GM12874 (cell line): ENCODE measurements around the gene CBLN4.

ENCODE experiments used
- TF ChIP-seq, protein P1 (sequence below): IDR thresholded peaks from 2 replicates; pipeline ENCODE4 v1.5.1; 2011; ENCODE audit warnings: low read depth, mild to moderate bottlenecking, control low read depth, low read length, moderate library complexity; ENCODE audit not compliant: insufficient read depth

The CBLN4 gene

DNA sequence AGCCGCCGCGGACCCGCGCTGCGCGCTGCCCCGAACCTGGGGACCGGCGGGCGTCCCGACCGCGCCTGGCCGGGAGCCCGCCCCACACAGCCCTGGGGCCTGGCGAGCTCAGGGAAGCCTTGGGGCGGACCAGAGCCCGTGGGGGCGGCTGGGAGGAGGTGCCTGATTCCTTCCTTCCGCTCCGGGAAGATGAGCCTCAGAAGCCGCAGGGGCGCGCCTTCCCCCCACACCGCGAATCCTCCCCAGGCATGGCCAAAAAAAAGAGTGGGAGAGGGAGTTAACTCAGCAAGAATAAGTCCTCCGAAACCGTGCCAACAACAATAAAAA, at the start of gene CBLN4:
TSS of gene CBLN4 (minus strand) at position 131 of the 327 bp plus-strand sequence. CDS start 1,348 bp downstream, outside the sequence.
- TF ChIP-seq, protein P1, sequence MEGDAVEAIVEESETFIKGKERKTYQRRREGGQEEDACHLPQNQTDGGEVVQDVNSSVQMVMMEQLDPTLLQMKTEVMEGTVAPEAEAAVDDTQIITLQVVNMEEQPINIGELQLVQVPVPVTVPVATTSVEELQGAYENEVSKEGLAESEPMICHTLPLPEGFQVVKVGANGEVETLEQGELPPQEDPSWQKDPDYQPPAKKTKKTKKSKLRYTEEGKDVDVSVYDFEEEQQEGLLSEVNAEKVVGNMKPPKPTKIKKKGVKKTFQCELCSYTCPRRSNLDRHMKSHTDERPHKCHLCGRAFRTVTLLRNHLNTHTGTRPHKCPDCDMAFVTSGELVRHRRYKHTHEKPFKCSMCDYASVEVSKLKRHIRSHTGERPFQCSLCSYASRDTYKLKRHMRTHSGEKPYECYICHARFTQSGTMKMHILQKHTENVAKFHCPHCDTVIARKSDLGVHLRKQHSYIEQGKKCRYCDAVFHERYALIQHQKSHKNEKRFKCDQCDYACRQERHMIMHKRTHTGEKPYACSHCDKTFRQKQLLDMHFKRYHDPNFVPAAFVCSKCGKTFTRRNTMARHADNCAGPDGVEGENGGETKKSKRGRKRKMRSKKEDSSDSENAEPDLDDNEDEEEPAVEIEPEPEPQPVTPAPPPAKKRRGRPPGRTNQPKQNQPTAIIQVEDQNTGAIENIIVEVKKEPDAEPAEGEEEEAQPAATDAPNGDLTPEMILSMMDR: no peak

DNA sequence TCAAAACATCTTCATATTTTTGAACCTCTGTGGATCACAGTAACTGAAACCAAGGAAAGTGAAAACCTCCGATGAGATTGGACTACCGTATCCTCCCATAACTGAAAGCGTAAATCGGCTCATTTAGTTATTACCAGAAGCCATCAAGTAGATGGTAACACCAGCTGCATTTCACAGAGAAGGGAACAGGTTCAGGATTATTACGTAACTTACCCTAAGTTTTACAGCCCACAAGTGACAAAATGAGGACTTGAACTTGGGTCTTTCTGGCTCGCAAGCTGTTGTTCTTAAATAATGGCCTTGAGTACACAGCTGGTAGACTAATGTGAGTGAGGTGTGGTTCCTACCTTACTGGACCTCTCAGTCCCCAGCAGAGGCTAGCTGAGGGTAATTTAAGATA, 37.9 kb upstream of the CBLN4 start:
- TF ChIP-seq, protein P1: no peak

DNA sequence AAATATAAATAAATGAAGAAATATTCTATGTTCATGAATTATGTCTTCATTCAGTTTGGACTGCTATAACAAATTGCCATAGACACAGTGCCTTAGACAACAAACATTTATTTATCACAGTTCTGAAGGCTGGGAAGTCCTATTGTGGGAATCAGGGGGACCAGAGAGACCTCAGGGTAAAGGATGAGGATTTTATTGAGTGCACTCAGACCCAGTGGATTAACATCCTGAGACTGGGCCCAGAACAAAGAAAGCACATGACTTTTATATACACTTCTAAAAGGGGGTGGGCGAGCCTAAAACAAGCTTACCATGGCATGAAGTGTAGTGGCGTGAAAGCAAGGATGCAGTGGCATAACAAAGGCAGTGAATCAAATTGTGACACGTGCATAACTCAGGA, 26.9 kb upstream of the CBLN4 start:
- TF ChIP-seq, protein P1: no peak

DNA sequence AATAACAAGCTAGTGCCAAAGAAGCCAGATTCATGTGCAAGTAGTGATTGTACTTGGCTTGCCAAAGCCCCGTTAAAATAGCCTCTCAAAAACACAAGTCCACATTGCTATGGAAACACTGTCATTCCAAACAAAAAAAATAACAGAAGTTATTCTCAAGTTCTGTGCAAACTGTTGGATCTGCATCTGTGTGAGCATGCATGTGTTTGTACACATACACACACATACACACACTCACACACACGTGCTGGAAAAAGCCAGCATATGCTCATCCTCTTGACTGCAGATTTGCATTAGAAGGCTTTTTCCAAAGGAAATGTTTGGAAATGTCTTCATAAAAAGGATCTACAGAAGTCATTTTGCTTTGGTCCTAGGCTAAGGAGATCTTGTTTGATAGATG, 13.4 kb upstream of the CBLN4 start:
- TF ChIP-seq, protein P1: no peak

DNA sequence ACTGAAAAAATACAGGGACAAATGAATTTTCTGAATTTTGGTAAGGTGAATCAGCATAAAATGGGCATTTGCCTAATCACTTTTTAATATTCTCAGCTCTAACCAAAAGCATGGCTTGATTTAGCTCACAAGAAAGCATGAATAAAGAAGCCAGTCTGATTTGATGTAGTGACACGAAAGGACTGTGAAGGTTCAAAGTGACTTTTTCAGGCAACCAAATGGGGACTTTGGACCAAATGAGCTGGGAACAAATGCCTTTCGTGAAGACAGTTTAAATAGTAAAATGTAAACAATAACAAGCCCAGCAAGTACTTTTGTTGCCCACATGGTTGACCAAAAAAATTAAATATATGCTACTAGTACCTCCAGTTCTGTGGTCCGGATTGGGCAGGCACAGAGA, 12.9 kb upstream of the CBLN4 start:
- TF ChIP-seq, protein P1: no peak

DNA sequence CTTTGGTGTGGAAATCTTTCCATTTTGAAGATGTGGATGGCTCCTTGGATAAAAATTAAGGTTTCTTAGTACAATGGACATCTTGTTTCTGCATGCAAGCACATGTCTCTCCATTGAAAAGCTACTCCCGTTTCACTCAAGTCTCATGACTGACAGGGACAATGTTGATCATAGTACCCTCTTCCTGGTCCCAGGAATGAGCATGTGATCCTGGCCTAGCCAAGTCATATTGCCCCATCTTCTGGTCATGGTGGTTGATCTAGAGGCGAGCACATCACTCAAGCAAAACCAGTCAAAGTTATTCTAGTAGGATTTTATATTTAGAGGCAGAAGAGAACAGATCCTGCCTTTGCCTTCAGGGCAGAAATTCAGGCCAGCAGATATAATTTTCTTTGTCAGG, 12.2 kb upstream of the CBLN4 start:
- TF ChIP-seq, protein P1: no peak

DNA sequence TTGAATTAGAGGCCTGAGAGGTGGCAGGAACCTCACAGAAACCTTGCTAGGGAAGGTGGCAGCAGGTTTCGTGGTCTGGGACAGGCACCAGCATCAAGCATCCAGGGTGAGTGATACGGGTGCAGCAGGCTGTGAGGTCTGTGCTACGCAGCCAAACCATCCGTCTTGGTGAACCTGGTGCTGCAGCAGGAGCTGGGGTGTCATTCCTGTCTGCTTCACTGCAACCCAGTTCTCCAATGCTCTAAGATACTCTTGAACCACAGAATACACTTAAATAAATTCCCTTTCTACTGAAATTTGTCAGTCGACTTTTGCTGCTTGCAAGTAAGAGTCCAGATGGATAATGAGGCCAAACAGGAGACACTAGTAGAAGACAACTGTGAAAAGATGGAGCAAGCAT, 9.7 kb upstream of the CBLN4 start:
- TF ChIP-seq, protein P1: no peak

DNA sequence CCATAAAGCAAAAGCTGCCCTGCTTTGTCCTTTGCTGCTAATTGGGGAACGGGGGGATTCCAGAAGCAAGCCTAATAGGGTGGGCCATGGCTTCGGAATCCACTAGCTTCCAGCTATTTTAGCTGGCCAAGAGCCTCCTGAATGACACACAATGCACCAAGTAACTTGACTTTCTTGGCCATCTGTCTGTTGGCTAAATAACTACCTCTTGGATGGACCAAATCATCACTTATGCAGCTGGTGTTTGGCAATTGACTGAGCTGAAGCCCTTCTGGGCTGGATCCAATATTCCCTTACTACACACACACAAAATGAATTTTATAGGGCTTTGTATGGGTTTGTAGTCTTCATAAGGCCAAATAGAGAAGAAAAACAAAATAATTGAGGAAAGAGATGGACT, 8.8 kb upstream of the CBLN4 start:
- TF ChIP-seq, protein P1: no peak
